CD4-positive, alpha-beta T cell treated with Interferon alpha-2 for 1 hour (primary cell): Measurements from ENCODE around the gene IMMP2L.
"Not testable (repeated sequence)": the region's sequence is repeated elsewhere in the genome, so short reads cannot be mapped to it uniquely, and the experiment has no call there.

ENCODE experiments used
- DNase-seq, 2 donors: peaks; one replicate each; pipeline ENCODE4 v3.0.0-alpha.2; 2020 to 2022

Gene IMMP2L

DNA sequence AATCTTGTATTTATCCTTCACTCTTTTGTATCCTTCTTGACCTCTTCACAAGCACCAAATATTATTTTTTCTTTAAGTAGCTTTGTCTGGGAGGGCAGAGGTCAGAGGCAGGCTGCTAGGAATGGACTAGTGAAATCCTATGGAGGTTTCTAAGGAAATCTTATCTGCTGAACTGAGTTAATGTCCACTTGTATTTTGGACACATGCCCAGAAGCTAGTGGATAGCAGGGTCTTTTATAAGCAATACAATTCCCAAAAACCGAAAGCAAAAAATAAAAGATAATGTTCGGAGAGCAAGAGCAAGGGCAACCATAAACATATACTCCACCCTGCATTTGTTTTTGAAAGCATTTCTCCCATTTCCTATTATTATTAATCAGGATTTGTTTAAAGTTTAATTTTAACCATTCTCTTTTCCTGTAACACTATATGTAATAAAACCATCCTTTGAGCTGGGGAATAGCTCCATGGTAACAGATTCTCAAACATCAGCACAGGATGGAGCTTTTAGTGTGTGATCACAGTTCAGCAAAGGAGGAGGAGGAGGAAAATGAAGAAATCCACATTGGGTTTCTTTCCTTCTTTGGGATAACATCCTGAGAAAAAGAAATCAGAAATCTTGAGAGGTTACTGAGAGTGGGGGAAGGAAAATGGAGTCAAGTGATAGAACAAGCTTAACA, 799.6 kb downstream of the IMMP2L start:
- no peak for DNase-seq

DNA sequence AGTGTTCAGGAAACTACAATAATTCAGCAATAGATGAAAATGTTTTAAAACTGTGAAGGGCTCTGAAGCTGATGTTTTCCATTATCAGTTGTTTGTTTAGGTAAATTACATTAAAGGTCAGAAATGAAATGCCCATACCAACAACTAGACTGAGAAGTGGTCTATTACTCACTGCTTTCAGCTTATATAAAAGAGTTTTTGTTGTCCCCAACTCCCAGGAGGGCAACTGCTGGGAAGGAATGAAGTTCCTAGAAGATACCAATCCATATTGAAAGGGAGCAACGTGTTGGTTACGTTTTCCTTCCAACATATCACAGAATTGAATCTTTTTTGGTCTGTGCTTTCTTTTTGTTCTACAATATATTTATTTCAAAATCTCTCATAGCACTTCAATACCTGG, 802.0 kb downstream of the IMMP2L start:
- no peak for DNase-seq

DNA sequence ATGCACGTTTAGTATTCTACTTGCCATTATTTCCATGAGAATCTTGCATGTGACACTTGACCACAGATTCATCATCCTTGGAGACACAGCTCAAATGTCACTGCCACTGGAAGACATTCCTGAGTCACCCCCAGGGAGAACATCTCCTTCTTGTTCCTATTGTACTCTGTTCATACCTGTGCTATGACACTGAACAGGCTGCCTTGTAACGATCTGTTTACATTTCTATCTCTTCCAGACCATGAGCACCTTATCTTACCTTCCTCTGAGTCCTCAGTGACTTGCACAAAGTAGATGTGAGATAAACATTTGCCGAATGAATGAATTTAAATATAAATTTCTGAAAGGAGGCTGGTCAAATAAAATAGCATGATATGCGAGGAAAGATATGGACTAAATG, 803.2 kb downstream of the IMMP2L start:
- DNase-seq: no peak

DNA sequence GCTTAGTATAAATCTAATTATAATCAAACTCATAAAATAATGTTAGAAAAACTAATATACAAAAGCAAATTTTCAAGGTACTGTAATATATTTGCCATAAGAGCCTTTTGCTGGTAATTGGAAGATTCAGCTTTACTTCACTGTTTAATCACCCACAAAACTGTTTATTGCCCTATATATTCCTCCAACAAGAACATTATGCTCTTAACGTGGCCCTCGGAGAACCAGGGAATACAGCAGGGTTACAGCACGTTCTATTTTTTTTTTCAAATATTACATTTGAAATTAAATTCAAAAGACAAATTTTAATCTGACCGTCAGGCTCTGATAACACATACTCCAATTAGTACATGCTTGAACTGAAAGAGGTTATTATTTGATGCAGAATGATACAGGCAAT, 807.6 kb downstream of the IMMP2L start:
- DNase-seq: no peak

DNA sequence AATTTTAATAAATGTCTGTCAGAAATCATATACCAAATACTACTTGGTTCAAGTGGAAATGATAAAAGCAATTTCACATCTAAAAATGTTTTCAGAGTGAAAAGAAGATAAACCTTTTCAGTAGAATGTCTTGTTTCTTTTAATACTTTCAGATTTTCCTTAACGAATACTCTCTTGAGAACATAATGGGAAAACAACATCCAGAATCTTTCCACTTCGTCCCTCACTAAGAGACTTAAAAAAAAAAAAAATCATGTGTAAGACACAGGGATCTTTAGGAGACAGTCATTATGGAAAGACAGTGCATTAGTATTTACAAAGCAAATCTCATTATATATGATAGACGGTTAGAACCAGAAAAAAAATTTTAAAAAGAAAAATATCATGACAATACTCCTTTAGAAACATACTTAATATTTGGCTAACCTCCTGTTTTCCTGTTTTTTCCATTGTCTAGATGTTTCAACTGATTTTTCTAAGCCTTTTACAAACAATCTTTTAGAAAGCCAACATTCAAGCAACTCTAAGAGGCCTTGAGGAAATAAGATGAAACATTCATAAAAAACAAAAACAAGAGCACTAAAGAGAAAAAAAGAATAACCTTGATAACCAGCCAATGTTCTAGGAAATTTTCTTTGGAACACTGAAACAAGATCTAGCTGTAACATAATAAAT, 811.2 kb downstream of the IMMP2L start:
- DNase-seq: no peak

DNA sequence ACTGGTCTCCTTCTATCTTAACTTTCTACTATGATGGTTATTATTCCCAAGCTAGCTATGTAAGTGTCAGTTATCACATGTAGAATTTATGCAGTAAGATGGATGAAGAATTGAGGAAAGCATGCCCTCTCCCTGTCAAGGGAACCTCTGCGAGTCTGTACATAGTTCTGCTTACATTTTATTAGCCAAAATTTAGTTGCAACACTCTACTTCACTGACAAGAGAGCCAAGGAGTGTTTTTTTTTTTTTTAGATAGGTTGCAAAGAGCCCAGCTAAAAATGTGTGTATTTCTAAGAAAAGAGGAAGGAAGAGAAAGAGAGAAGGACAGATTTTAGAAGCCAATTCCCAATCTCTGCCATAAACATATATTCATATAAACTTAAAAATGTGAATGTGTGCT, 829.1 kb downstream of the IMMP2L start:
- no peak for DNase-seq

DNA sequence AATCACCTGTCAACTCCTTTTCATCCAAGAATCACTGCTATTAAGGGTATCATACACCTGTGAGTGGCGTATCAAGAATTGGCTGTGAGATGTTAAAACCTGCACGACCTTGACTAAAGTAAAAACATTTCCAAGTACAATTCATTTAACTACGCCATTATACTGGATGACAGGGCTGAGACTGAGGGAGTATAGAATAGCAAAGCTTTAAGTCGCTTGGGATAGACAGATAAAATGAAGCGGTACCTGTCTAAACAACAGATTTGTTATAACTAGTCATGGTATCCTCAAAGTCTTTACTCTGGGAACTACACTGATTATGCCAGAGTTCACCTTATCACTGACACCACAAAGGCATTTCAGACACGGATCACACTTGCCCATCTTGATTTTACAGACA, 837.5 kb downstream of the IMMP2L start:
- DNase-seq: no peak

DNA sequence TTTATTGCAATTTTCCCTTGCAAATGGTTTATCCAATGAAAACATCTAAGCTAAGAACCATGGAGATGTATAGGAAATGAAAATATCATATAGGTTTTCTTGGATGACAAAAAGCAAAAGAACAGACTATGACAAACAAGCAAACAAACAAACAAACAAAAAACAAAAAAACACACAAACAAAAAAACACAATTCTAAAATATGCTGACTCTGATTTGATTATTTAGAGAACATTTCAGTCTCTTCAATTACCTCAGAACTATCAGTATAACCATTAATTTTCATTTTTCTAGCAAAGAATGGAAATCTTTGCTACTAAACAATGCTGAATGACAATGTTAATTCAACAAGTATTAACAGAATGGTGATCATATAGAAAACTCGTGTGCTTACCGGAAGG, 840.9 kb downstream of the IMMP2L start:
- DNase-seq: no peak

DNA sequence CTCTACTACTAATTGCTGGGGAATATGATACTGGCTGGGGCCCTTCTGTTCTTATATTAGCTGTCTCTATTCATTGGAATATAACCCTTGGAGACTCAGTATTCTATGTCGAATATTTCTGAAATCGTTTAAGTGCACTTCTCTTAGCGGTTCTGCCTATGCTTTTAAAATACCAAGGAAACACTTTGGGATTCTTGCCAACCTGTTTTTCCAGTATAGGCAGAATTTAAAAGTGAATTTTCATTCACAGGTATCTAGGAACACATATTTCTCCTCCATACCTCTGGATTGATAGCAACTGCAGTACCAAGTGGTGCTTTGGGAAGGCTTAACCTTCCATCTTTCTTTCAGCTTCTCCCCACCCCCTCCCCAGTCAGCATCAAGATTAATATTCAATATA, 841.7 kb downstream of the IMMP2L start:
- DNase-seq: no peak

DNA sequence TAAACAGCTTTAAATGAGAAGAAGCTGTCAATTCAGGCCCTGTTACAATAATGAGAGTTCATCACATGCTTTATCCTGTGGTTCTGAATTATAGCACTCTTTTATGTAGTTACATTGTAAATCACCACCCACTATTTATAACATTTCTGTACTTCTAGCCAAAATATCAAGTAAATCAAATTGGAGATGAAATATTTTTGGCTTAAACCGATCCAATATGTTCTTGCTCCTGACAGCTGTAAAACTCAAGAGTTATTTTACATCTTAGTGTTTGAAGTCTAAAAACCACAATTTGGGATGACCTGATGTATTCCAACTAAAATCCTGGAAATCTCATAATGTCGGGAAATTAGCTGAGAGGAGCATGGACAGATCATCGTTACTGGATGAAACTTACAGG, 842.6 kb downstream of the IMMP2L start:
- no peak for DNase-seq

DNA sequence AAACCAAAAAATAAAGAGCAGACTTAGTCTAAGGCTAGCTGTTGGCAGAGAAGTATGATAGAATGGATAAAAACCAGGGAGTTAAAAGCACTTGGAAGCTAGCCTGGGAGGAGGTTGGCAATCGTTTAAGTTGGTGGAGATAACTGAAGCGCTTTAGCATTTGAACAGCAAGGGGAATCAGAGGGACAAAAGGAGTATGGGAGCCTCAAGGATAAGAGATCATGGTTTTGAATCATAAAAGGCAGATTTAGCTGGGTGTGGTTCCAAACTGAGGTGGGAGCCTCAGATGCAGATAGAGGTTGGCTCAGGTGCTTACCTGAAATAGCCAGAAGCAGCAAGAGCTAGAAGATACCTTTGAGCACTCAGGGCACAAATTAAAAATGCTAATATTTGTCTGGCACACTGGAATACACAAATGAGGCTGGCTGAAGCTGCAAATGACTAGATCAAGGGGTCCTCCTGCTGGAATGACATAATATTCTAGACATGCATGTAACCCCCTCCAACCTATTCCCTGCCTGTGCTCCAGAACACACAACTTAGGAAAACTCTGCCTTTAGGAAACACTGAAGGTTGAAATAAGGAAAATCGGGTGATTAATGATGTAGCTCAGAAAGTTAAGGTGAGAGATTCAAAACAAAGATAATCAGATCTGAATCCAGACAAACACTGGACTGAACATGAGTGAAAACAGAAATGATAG, 843.6 kb downstream of the IMMP2L start:
- DNase-seq: no peak

DNA sequence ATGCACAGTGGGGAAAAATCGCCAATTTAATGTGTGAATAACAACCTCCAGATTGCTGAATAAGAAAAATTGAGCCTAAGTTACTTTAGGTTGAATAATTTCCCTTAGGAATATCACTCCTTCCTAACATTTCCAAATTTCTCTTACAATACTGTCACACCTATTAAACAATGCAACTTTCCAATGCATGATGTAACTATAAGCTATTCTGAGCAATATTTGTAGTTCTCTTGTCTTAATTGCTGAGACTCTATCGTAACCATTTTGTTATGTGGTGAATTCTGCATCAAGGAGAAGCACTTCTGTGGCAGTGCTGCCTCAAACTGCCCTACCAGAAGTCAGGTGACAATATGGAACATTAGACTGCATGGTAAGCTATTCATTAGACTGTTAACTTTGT, 858.1 kb downstream of the IMMP2L start:
- DNase-seq: no peak

DNA sequence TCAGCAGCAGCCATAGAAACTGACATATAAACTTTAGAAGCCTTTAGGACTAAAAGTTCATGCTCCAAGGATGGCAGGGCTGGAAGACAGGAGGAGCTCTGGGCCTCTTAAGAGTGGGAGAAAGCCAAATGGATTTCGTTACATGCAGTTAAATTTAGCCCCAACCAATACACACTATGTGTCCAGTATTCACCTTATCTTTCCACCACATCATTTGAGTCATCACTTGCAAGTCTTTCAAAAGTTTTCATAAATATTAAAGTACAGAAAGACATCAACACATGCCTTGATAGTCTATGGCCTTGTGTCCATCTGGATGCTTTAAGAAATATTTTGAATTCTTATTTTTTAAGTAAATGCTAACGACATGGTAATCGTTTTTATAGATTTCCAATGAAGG, 863.7 kb downstream of the IMMP2L start:
- DNase-seq: no peak

DNA sequence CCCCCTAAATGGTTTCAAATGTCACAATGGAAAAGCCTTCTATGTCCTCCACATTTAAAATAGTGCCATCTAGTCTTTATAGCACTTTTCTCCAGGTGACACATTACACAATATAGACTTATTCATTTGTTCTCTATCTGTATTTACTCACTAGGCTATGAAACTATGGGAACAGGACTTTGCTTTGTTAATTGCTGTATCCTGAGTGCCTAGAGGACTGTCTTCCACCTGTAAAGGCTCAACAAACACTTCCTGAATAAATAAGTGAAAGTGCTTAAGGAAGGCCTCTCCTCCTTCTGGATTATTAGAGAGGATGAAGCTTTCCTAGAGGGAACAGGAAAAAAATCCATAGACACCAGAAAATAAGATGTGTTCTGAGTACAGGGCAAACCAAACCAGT, 868.9 kb downstream of the IMMP2L start:
- DNase-seq: no peak

DNA sequence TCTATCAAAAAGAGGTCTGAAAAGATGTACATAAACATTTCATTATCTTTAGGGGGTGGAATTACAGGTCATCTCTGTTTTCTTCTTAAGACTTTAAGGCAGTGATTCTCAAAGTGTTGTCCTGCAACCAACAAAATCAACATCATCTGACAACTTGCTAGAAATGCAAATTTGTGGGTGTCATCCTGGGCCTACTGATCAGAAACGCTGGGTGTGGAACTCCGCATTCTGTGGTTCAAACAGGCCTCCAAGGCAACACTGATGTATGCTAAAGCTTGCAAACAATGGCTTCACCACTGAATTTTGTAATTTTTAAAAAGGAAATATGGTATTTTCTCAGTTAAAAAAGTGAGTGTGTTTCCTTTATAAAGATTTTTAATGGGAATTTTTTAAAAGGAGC, 873.4 kb downstream of the IMMP2L start:
- no peak for DNase-seq

DNA sequence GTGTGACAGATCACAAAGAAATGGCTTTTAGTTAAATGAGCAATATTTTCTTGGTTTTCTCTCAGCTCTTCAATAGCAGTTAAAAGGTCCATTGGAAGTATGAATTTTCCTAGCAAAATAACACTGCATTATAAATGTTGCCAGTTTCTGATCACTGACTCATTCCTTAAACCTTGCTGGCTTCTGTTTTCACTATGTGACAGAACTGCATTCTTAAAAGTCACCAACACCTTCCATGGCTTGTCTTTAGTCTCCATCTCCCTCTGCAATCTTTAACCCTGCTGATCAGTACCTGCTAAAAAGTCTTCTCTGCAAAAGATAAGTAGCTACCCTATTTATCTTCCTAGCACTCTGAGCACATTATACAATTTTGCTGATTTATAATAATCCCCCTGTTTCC, 876.4 kb downstream of the IMMP2L start:
- DNase-seq: no peak

DNA sequence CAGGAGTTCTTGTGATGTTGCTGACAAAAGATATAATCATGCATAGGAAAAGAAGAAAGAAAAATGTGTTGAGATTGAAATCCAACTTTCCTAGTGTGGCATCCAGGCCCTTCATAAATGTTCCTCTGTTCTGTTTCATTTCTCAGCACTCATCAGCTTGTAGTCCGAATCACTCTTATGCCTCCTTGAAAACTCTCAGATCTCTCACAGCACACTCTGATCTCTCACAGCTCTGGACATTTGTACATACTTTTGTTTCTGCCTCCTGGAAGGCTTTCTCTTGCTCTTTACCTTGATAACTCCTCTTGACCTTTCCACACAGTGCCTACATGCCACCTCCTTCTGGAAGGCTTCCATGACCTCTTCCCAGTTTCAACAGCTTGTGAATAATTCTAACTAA, 880.4 kb downstream of the IMMP2L start:
- DNase-seq: no peak

DNA sequence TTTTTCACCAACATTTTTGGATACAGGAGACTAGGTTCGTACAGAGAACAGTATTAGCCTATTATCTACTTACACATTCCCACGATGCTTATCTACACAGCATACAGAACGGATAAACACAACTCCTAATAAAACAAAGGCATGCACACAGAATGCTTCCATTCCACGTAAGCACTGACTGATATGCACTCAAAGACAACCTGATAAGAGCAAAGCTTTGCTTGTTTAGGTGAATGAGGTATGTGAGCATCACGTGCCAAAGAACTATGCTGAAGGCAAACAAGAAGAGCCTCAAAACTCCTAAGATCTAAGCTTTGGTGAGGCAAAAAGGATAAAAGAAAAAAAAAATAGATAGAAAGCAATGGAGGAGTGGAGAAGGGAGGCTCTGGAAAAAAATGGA, 884.9 kb downstream of the IMMP2L start:
- no peak for DNase-seq

DNA sequence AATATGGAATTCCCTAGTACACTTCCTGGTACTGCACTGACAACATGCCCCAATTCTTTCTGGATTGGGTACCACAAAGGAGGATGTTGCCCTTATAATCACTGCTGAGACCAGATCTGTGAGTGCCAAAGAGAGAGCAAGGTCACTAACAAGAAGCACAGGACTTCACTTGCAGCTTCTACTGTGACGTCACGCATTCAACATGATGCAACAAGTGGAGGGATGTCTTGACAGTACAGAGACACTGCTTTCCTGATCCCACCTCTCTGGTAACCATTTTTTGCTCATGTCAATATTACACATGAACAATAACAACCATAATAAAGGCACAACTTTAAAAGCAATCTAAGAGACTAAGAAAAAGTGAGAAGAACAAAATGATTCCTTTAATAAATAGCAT, 885.5 kb downstream of the IMMP2L start:
- no peak for DNase-seq

DNA sequence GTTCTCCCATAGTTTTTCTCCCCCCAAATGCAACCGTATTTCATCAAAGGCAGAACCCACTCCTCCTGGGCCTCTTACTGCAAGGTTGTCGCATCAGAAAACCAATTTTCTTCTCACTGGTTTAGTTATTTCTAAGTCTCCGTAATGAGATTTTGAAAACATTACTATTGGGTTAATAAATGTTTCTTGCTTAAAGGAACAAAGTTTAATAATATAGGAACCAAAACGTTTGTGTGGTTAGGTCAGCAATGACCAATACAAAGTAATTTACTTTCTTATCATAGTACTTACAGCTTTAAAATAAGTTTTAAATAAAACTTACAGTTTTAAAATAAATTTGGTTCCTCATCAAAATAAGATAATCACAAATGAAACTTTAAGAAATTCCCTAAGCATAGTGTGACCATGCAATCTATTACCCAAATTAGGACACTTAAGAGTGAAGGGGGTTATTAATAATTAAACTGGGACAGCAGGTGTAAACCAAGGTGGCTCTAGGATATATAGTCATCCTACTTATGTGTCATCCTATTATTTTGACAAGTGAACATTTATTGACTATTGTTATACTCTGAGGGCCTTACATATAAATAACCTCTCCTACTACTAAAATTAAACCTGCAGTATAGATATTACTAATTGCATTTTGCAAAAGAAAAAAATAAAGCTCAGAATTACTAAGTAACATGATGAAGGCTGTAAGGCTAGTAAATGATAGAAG, 886.7 kb downstream of the IMMP2L start:
- no peak for DNase-seq

DNA sequence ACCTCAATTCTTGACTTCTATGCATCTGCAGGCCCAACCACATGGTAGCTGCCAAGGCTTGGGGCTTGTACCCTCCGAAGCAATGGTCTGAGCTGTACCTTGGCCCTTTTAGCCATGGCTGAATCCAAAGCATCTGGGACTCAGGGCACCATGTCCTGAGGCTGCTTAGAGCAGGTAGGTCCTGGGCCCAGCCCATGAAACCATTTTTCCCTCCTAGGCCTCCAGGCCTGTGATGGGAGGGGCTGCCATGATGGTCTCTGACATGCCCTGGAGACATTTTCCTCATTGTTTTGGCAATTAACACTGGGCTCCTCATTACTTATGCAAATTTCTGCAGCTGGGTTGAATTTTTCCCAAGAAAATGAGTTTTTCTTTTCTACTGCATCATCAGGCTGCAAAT, 889.1 kb downstream of the IMMP2L start:
- DNase-seq: no peak

DNA sequence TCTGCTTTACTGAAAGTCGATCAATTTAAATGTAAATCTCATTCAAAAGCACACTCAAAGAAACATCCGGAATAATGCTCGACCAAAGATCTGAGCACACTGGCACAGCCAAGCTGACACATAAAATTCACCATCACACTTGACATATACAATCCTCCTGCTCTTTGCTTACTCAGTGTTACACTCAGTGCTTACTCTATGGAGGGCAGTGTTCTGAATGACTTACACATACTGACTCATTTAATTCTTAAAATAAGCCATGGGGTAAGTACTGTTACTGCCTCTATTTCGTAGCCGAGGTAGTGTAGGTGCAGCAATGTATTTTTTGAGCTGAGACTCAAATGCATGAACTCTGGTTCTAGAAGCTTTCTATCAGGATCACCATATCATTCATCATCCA, 892.9 kb downstream of the IMMP2L start:
- no peak for DNase-seq

DNA sequence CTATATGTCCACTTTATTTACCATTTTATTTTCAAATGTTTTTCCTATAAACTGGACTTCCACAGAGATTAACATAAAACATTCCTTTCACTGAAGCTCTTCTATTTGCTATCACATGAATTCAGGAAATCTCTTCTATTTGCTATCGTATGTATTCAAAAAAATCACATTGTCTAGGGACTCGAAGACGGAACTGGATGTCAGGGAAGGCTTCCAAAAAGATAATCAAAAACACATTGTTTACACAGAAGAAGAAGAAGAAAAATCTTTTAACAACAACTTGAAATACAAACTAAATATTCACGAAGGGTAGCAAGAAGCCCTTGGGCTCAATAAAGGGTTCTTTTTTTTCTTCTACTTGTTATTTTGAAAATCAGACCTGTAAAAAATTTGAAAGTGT, 897.5 kb downstream of the IMMP2L start:
- DNase-seq: no peak

DNA sequence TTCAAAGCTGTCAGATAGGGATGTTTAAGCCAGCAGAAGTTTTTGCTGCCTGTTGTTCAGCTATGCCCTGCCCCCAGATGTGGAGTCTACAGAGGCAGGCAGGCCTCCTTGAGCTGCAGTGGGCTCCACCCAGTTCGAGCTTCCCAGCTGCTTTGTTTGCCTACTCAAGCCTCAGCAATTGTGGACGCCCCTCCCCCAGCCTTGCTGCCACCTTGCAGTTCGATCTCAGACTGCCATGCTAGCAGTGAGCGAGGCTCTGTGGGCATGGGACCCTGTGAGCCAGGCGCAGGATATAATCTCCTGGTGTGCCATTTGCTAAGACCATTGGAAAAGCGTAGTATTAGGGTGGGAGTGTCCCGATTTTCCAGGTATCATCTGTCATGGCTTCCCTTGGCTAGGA, 901.7 kb downstream of the IMMP2L start:
- not testable (repeated sequence) for DNase-seq
